DOHH2 (cell line): ENCODE measurements around the gene RPRD1A.

ENCODE experiments used
- H3F3A ChIP-seq: fragments of 200-600 bp; sonication (generic), shearing (Covaris generic); 2 replicates; pipeline ENCODE4 v1.6.0; 2016; ENCODE audit warnings: antibody characterized with exemption, mild to moderate bottlenecking; ENCODE audit not compliant: control insufficient read depth, insufficient read depth
- H3K27ac ChIP-seq: fragments of 200-600 bp; sonication (generic); 2 replicates; pipeline ENCODE4 v1.5.1; 2014; ENCODE audit warnings: low read depth, mild to moderate bottlenecking, low read length, moderate library complexity
- H3K27me3 ChIP-seq: fragments of 200-600 bp; sonication (generic); 2 replicates; pipeline ENCODE4 v1.6.1; 2014; ENCODE audit warnings: mild to moderate bottlenecking, low read length, mixed read lengths; ENCODE audit not compliant: control insufficient read depth
- H3K36me3 ChIP-seq: fragments of 200-600 bp; sonication (generic); 2 replicates; pipeline ENCODE4 v1.6.1; 2014; ENCODE audit warnings: mild to moderate bottlenecking, low read length, moderate library complexity, mixed read lengths; ENCODE audit not compliant: control insufficient read depth
- H3K4me1 ChIP-seq: fragments of 200-600 bp; sonication (generic); 2 replicates; pipeline ENCODE4 v1.6.1; 2014; ENCODE audit warnings: mild to moderate bottlenecking, low read length, mixed read lengths; ENCODE audit not compliant: control insufficient read depth
- H3K4me2 ChIP-seq: fragments of 200-600 bp; sonication (generic); 2 replicates; pipeline ENCODE4 v1.6.0; 2014; ENCODE audit warnings: mild to moderate bottlenecking, low read length, moderate library complexity
- H3K4me3 ChIP-seq: fragments of 200-600 bp; sonication (generic); 2 replicates; pipeline ENCODE4 v1.5.1; 2014; ENCODE audit warnings: mild to moderate bottlenecking, low read length, mixed read lengths
- H3K79me2 ChIP-seq: fragments of 200-600 bp; sonication (generic); 2 replicates; pipeline ENCODE4 v1.6.1; 2014; ENCODE audit warnings: mild to moderate bottlenecking, low read length, mixed read lengths; ENCODE audit not compliant: control insufficient read depth
- H3K9me2 ChIP-seq: fragments of 200-600 bp; sonication (generic); replicated peaks from 2 replicates; pipeline ENCODE4 v1.6.1; 2014; ENCODE audit warnings: mild to moderate bottlenecking, low read length, mixed read lengths; ENCODE audit not compliant: control insufficient read depth
- H3K9me3 ChIP-seq: fragments of 200-600 bp; sonication (generic); 2 replicates; pipeline ENCODE4 v1.6.1; 2014; ENCODE audit warnings: antibody characterized with exemption, low read length, mixed read lengths; ENCODE audit not compliant: control insufficient read depth, insufficient read depth
- H4K20me1 ChIP-seq: fragments of 200-600 bp; sonication (generic); 2 replicates; pipeline ENCODE4 v1.6.0; 2014; ENCODE audit warnings: low read depth, mild to moderate bottlenecking, antibody characterized with exemption, low read length, moderate library complexity; ENCODE audit not compliant: control insufficient read depth, insufficient read depth
- EZH2phosphoT487 ChIP-seq: fragments of 200-600 bp; sonication (generic); IDR thresholded peaks from 2 replicates; pipeline ENCODE4 v1.6.1; 2017; ENCODE audit warnings: borderline replicate concordance, mild to moderate bottlenecking, antibody characterized with exemption, low read length, moderate library complexity, mixed read lengths
- TF ChIP-seq, protein P1 (sequence below): fragments of 200-600 bp; sonication (generic); IDR thresholded peaks from one replicate; pipeline ENCODE4 v1.5.1; 2014; ENCODE audit warnings: antibody characterized with exemption, mild to moderate bottlenecking, low read depth, low read length; ENCODE audit not compliant: poor library complexity, severe bottlenecking

Gene RPRD1A

DNA sequence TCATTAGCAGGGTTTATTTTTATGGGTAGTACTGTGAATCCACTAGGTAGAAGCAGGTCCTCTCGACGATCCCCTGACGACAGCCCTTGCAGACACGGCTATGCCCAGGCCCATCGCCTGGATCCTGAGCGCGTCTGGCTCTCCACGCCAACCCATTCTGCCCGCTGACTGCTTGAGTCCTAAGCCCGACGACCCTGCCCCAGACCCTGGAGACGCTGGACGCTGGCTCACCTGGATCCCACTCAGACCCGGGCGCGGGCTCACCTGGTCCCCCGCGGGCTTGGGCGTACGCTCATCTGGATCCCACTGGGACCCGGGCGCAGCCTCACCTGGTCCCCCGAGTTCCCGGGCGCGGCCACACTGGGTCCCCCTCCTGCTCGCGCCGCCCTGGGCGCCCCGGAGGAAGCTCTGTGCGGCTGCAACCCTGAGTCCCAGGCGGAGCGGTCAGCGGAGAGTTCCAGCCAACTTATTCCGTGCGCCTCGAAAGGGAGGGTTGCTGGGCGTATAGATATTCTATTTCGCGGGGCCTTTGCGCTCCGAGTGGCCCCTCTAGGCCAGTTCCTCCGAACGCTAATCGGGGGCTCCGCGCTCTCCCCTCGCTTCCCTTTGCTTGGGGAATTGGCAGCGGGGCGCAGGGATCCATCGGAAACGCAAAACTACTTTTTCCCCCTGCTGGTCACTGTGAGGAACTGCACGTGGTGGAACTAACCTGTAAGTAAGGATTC lies 117.3 kb downstream of the RPRD1A start:
- Histone ChIP-seq H4K20me1 (no peaks in the 10 kb centered on the region), H3K4me2 (no peak overlapping the region), H3F3A (no peaks in the 10 kb centered on the region), H3K79me2 (no peaks in the 10 kb centered on the region), H3K4me3 (no peak overlapping the region), H3K27ac (no peak overlapping the region), H3K36me3 (no peaks in the 10 kb centered on the region), H3K9me3 (no peaks in the 10 kb centered on the region; the same call in 1 of the 2 replicates), H3K27me3 (no peaks in the 10 kb centered on the region), H3K9me2 (no peaks in the 10 kb centered on the region), H3K4me1 (no peaks in the 10 kb centered on the region)
- no peak for TF ChIP-seq EZH2phosphoT487
- TF ChIP-seq, protein P1, sequence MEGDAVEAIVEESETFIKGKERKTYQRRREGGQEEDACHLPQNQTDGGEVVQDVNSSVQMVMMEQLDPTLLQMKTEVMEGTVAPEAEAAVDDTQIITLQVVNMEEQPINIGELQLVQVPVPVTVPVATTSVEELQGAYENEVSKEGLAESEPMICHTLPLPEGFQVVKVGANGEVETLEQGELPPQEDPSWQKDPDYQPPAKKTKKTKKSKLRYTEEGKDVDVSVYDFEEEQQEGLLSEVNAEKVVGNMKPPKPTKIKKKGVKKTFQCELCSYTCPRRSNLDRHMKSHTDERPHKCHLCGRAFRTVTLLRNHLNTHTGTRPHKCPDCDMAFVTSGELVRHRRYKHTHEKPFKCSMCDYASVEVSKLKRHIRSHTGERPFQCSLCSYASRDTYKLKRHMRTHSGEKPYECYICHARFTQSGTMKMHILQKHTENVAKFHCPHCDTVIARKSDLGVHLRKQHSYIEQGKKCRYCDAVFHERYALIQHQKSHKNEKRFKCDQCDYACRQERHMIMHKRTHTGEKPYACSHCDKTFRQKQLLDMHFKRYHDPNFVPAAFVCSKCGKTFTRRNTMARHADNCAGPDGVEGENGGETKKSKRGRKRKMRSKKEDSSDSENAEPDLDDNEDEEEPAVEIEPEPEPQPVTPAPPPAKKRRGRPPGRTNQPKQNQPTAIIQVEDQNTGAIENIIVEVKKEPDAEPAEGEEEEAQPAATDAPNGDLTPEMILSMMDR = peak; percentile 91

DNA sequence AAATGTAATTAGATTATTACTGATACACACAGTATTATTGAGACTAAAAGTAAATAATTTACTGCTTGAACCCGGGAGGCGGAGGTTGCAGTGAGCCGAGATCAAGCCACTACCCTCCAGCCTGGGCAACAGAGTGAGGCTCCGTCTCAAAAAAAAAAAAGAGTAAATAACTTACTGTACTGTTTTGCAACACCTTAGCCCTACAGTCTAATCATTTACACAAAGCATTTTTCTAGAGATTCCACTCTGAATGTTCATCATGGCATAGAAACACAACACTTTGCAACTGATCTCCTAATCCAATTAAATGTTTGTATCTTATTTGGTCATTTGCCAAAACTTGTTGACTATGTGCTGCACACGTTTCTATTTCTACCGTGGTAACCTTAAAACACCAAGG lies 118.3 kb downstream of the RPRD1A start:
- H4K20me1 ChIP-seq = no peaks in the 10 kb centered on the region
- no peaks in the 10 kb centered on the region for H3K9me2 ChIP-seq
- H3K36me3 ChIP-seq = no peaks in the 10 kb centered on the region
- no peak for TF ChIP-seq EZH2phosphoT487
- TF ChIP-seq, protein P1 = no peak
- no peak overlapping the region for H3K27ac ChIP-seq
- H3K4me2 ChIP-seq = no peak overlapping the region
- no peaks in the 10 kb centered on the region for H3K79me2 ChIP-seq
- no peaks in the 10 kb centered on the region for H3K27me3 ChIP-seq
- no peaks in the 10 kb centered on the region for H3F3A ChIP-seq
- H3K4me3 ChIP-seq = no peak overlapping the region
- H3K9me3 ChIP-seq = no peaks in the 10 kb centered on the region; the same call in 1 of the 2 replicates
- no peaks in the 10 kb centered on the region for H3K4me1 ChIP-seq

DNA sequence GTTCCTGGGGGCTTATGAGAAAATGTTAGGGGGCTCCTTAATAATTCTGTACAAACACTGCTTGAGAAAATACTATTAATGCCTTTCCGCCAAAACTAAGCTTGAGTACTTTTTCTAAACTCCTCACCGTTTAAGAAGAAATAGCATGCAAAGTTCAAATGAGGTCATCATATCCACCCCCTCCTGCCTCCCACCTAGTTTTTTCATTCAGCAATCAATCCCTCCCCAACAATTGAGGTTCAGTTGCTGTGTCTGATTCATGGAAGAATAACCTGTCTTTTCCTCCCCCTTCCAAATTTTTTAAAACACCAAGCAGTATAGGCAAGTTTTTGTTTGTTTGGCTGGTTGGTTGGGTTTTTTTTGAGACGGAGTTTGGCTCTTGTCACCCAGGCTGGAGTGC lies 119.3 kb downstream of the RPRD1A start:
- Histone ChIP-seq H3K4me1 (no peaks in the 10 kb centered on the region), H3K9me2 (no peaks in the 10 kb centered on the region), H3K9me3 (no peaks in the 10 kb centered on the region; the same call in 1 of the 2 replicates), H3F3A (no peaks in the 10 kb centered on the region), H3K36me3 (no peaks in the 10 kb centered on the region), H3K27me3 (no peaks in the 10 kb centered on the region), H4K20me1 (no peaks in the 10 kb centered on the region), H3K4me3 (no peak overlapping the region), H3K79me2 (no peaks in the 10 kb centered on the region), H3K4me2 (no peak overlapping the region), H3K27ac (no peak overlapping the region)
- TF ChIP-seq EZH2phosphoT487 = no peak
- TF ChIP-seq, protein P1 = no peak
